ENCODE results near the gene OR2C3.

Gene OR2C3

DNA sequence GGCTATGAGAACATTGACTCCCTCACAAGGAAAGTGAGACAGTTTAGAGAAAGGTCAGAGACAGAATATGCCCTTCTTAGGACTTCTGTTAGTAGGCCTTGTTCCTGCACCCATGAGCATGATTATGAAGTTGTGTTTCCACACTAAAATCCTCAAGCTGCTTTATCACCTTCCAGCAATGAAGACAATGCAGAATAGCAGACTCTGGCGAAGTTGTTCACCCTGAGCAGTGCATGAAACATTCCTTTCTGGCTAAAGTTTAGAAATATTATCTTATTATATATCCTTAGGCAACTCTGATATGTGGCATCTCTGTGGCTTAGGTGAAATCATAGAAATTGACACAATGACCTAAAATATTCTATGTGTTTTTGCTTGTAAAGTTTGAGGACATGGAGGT is 38.0 kb upstream of the OR2C3 start:
- no peaks in the 10 kb centered on the region for H3K36me3 ChIP-seq (ENCODE audit: insufficient read depth)
- TF ChIP-seq, protein P1, sequence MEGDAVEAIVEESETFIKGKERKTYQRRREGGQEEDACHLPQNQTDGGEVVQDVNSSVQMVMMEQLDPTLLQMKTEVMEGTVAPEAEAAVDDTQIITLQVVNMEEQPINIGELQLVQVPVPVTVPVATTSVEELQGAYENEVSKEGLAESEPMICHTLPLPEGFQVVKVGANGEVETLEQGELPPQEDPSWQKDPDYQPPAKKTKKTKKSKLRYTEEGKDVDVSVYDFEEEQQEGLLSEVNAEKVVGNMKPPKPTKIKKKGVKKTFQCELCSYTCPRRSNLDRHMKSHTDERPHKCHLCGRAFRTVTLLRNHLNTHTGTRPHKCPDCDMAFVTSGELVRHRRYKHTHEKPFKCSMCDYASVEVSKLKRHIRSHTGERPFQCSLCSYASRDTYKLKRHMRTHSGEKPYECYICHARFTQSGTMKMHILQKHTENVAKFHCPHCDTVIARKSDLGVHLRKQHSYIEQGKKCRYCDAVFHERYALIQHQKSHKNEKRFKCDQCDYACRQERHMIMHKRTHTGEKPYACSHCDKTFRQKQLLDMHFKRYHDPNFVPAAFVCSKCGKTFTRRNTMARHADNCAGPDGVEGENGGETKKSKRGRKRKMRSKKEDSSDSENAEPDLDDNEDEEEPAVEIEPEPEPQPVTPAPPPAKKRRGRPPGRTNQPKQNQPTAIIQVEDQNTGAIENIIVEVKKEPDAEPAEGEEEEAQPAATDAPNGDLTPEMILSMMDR (conservative IDR thresholded peaks at IDR 0.05; ENCODE audit: low read depth, low read length) = no peak

DNA sequence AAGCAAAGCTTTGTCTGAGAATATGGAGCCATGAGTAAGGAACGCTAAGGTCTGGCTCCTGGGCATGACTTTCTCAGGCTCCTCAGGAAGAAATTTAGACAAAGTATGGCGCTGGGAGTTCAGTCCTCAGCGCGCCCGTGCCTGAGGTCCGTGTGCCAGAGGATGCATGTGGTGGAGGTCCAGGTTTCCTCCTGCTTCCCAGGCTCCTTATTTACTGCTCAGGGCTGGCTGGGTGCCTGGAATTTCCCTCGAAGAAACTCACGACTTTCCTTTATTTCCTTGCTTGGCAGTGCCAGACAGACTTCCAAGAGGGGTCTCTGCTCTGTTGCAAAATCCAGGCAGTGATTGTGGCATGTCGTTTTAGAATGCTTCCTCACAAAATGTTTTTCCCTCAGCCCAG is 26.0 kb upstream of the OR2C3 start:
- TF ChIP-seq, protein P1 (conservative IDR thresholded peaks at IDR 0.05; ENCODE audit: low read depth, low read length) = no peak
- Histone ChIP-seq H3K4me2 (no peak overlapping the region), H3K9ac (no peak overlapping the region), H2AFZ (ENCODE audit: low read depth) (no peak overlapping the region), H3K27me3 (ENCODE audit: insufficient read depth, low read depth) (no peaks in the 10 kb centered on the region), H3K27ac (no peak overlapping the region), H3K4me1 (ENCODE audit: low read depth, poor library complexity, severe bottlenecking) (no peaks in the 10 kb centered on the region), H3K4me3 (IDR thresholded peaks at IDR 0.05; ENCODE audit: insufficient read depth, low read depth, low read length) (no peak overlapping the region), H3K79me2 (ENCODE audit: insufficient read depth, low read depth) (no peaks in the 10 kb centered on the region), H4K20me1 (ENCODE audit: insufficient read depth) (no peaks in the 10 kb centered on the region), H3K36me3 (ENCODE audit: insufficient read depth) (no peaks in the 10 kb centered on the region)

More for the DNA sequence above, 38.0 kb upstream of the OR2C3 start:
- H3K27me3 ChIP-seq (ENCODE audit: insufficient read depth, low read depth) = no peaks in the 10 kb centered on the region
- H4K20me1 ChIP-seq (ENCODE audit: insufficient read depth) = no peaks in the 10 kb centered on the region
- H3K27ac ChIP-seq = no peak overlapping the region
- no peak overlapping the region for H3K9ac ChIP-seq
- H3K4me2 ChIP-seq = no peak overlapping the region
- no peaks in the 10 kb centered on the region for H3K4me1 ChIP-seq (ENCODE audit: low read depth, poor library complexity, severe bottlenecking)
- H2AFZ ChIP-seq (ENCODE audit: low read depth) = no peak overlapping the region
- H3K79me2 ChIP-seq (ENCODE audit: insufficient read depth, low read depth) = no peaks in the 10 kb centered on the region
- H3K4me3 ChIP-seq (IDR thresholded peaks at IDR 0.05; ENCODE audit: insufficient read depth, low read depth, low read length) = no peak overlapping the region

DNA sequence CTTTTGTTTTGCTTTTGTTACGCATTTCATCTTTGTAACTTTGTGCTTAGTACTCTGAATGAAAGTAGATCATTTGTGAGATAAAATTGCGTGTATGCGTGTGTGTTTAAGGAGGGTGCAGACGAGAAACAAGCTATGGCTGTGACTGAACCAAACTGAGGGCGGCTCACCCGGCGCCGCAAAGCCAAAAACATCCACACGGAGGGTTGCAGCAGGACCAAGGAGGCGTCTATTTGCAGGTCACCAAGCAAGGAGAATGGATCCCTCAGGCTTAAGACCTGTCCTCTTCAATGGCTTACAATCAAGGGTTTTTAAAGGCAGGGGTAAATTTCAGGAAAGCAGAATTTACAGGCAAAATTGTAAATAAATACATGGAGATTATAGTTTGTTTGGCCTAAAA is 25.5 kb upstream of the OR2C3 start:
- Histone ChIP-seq H4K20me1 (ENCODE audit: insufficient read depth) (no peaks in the 10 kb centered on the region), H3K79me2 (ENCODE audit: insufficient read depth, low read depth) (no peaks in the 10 kb centered on the region), H3K9ac (no peak overlapping the region), H3K4me2 (no peak overlapping the region), H3K36me3 (ENCODE audit: insufficient read depth) (no peaks in the 10 kb centered on the region), H2AFZ (ENCODE audit: low read depth) (no peak overlapping the region), H3K27me3 (ENCODE audit: insufficient read depth, low read depth) (no peaks in the 10 kb centered on the region), H3K4me1 (ENCODE audit: low read depth, poor library complexity, severe bottlenecking) (no peaks in the 10 kb centered on the region), H3K4me3 (IDR thresholded peaks at IDR 0.05; ENCODE audit: insufficient read depth, low read depth, low read length) (no peak overlapping the region), H3K27ac (no peak overlapping the region)
- TF ChIP-seq, protein P1 (conservative IDR thresholded peaks at IDR 0.05; ENCODE audit: low read depth, low read length) = no peak

- TF ChIP-seq, protein P1 (conservative IDR thresholded peaks at IDR 0.05; ENCODE audit: low read depth, low read length) = no peak
- no peak overlapping the region for H2AFZ ChIP-seq (ENCODE audit: low read depth)
- no peak overlapping the region for H3K4me3 ChIP-seq (IDR thresholded peaks at IDR 0.05; ENCODE audit: insufficient read depth, low read depth, low read length)
- no peaks in the 10 kb centered on the region for H4K20me1 ChIP-seq (ENCODE audit: insufficient read depth)
- no peaks in the 10 kb centered on the region for H3K79me2 ChIP-seq (ENCODE audit: insufficient read depth, low read depth)
- no peak overlapping the region for H3K27ac ChIP-seq
- no peaks in the 10 kb centered on the region for H3K27me3 ChIP-seq (ENCODE audit: insufficient read depth, low read depth)
- H3K4me1 ChIP-seq (ENCODE audit: low read depth, poor library complexity, severe bottlenecking) = no peaks in the 10 kb centered on the region
- no peak overlapping the region for H3K4me2 ChIP-seq
- no peak overlapping the region for H3K9ac ChIP-seq
- no peaks in the 10 kb centered on the region for H3K36me3 ChIP-seq (ENCODE audit: insufficient read depth)
Measured at GRCh38 chr1:247557926-247558674, 21.9 kb upstream of the OR2C3 start.

Measured in KMS-11 (cell line).